ENCODE results near the gene OVAAL.

The OVAAL gene

GRCh38 chr1:180606155-180606554 lies 47.4 kb downstream of the OVAAL start:
- no peak for DNase-seq (ENCODE audit: low read depth in 2 of 2)

- no peak for DNase-seq (ENCODE audit: low read depth in 2 of 2)
Observed at GRCh38 chr1:180609643-180610555, 51.1 kb downstream of the OVAAL start.

- DNase-seq (ENCODE audit: low read depth in 2 of 2): no peak
Observed at GRCh38 chr1:180610556-180611015, 51.8 kb downstream of the OVAAL start.

- DNase-seq (ENCODE audit: low read depth in 2 of 2): no peak
Observed at GRCh38 chr1:180611016-180611930, 52.5 kb downstream of the OVAAL start.

GRCh38 chr1:180612632-180613031 lies 53.9 kb downstream of the OVAAL start:
- DNase-seq (ENCODE audit: low read depth in 2 of 2): no peak

GRCh38 chr1:180614730-180615129 lies 56.0 kb downstream of the OVAAL start:
- DNase-seq (ENCODE audit: low read depth in 2 of 2): no peak

GRCh38 chr1:180615493-180616290 lies 56.9 kb downstream of the OVAAL start:
- DNase-seq (ENCODE audit: low read depth in 2 of 2): no peak
